GM18505 (cell line): ENCODE measurements around the gene ISCU.
"Not testable (repeated sequence)": the region's sequence is repeated elsewhere in the genome, so short reads cannot be mapped to it uniquely, and the experiment has no call there.

ENCODE experiments used
- ATAC-seq: cut with Tn5 transposase; IDR thresholded peaks from one replicate; pipeline ENCODE4 v1.9.1; 2021; ENCODE audit not compliant: unreplicated experiment
- POLR2A ChIP-seq: IDR thresholded peaks from 4 replicates; pipeline ENCODE4 v1.6.1; 2011; ENCODE audit warnings: borderline replicate concordance; ENCODE audit not compliant: insufficient read depth, insufficient read length; ENCODE audit errors: extremely low read depth

ISCU gene

DNA sequence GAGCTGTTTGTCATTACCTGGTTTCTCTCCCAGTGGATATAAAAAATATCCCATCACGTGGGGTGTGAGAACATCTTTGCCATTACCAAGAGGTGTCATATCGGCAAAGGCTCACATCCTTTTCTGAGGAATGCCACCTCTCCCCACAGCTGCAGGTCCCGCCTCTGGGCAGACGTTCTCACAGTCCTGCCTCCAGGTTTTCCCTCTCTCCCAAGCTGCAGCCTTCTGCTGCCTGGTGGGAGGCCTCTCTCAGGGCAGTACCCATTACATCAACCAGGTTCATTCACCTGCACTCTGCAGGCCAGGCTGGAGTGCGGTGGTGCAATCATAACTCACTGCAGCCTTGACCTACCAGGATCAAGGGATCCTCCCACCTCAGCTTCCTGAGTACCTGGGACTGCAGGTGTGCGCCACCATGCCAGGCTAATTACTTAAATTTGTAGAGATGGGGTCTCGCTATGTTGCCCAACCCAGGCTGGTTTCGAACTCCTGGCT lies 50.4 kb downstream of the ISCU start:
- ATAC-seq: no peak
- TF ChIP-seq POLR2A: no peak

DNA sequence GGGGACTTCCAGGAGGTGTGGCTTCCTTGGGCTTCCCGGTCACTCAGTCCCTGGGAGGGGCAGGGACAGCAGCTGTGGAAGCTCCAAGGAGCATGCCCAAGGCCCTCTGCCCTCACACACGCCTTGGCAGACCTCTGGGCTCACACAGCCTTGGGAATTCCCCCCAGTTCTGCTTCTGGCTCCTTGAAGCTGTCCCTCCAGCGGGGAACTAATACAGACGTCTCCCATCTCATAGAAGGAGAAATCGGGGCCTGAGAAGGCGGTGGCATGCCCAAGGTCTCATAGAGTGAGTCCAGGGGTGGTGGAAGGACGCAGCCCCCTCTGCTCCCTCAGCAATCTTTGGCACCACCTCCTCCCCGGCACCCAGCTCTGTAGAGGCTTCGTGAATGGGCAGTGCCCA lies 51.2 kb downstream of the ISCU start:
- no peak for TF ChIP-seq POLR2A
- ATAC-seq: no peak

DNA sequence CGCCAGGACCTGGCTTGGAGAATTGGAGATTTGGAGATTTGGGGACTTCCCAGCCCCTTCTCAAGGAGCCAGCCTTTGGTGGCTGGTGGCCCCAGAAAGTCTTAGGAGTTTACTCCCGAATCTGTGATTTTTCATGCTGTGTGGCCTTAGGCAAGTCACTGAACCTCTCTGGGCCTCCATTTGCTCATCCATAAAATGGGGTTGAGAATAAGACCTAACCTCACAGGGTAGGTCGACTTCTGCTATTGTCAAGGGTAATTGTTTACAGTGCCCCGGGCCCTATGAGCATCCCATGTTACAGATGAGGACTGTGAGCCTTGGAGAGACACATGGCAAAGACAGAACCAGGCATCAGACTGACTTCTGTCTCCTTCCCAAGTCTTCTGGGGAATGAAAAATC lies 51.6 kb downstream of the ISCU start:
- ATAC-seq: no peak
- TF ChIP-seq POLR2A: no peak

DNA sequence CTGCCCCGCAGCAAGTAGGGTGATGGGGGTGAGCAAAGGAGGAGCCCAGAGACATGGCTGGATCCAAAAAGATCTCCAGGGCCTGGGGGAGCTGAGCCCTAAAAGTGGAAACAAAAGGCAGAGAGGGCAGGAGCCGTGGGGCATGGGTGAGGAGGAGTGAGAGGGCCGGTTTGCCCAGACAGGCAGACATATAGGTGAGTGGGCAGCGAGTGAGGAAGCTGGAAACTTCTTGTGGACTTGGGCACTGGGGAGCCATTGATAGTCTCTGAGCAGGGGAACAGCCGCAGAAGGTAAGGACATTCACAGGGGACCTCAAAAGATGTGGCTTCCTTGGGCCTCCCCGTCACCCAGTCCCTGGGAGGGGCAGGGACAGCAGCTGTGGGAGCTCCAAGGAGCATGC lies 52.2 kb downstream of the ISCU start:
- no peak for ATAC-seq
- TF ChIP-seq POLR2A: no peak

DNA sequence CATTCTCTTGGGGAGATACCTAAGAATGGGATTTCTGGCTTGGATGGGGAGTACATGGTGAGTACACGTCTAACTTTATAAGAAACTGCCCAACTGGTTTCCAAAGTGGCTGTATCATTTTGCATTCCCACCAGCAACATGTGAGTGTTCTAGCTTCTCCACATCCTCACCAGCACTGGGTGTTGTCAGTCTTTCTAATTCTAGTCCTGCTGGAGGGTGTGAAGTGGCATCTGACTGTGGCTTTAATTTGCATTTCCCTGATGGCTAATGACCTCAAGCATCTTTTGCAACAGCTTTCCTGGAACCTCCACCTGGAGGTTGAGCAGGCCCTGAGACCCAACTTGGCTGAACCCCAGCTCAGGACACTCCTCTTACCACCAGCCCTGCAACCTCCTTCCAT lies 53.5 kb downstream of the ISCU start:
- no peak for ATAC-seq
- no peak for TF ChIP-seq POLR2A

DNA sequence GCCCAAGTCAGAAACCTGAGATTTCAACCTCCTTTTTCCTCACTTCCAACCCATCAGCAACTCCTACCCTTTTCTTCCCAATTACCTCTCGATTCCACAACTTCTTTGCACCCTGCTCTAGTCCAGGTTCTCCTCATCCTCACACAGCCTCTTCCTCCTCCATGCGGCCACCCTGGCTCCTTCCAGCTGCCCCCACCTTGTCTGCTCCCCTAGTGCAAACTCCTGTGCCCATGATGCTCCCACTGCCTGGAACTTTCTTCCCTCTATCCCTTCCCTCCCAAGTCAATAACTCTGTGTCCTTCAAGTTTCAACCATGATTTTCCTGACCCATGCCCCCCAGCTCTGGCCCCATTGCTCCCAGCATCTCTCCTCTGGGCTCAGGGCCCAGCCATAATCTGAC lies 54.0 kb downstream of the ISCU start:
- no peak for TF ChIP-seq POLR2A
- no peak for ATAC-seq

DNA sequence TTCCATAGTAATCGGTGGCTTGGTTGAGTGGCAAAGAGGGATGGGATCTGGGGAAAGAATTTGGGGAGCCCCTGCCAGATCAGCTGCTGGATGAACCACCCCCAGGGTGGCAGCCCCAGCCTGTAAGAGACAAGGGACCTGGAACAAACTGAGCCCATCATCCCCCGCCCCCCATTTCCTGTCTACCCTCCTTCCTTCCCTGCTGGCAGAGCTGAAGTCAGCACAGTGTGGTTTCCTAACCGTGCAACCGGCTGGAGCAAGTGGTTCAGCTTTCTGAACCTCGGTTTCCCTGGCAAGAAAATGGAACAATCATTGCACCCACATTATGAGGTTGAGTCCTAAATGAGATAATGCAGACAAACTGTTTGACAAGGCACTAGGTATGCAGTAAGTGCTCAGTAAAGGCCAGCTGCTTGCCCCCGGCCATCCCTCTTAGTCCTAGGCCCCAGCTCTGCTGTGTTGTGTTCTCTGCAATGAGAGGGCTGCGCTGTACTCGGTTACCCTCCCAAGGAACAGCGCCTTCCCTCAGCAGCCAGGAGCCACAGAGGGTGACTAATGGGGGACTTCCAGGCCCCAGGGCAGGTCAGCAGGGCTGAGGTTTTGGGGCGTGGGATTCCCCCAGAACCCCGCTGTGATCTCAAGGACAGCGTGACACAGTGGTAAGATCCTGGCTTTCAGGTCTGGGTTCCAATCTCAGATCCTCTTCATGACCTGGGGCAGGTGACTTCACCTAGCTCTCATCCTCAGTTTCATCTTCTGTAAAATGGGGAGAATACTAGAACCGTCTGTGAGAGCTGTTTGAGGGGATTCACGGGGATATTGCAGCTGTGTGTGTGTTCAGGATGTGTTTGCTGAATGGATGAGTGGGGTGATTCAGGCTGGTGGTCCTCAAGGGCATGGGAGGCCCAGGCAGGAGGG lies 54.8 kb downstream of the ISCU start:
- peak; percentile 40 for TF ChIP-seq POLR2A
- ATAC-seq: peak; percentile 73

DNA sequence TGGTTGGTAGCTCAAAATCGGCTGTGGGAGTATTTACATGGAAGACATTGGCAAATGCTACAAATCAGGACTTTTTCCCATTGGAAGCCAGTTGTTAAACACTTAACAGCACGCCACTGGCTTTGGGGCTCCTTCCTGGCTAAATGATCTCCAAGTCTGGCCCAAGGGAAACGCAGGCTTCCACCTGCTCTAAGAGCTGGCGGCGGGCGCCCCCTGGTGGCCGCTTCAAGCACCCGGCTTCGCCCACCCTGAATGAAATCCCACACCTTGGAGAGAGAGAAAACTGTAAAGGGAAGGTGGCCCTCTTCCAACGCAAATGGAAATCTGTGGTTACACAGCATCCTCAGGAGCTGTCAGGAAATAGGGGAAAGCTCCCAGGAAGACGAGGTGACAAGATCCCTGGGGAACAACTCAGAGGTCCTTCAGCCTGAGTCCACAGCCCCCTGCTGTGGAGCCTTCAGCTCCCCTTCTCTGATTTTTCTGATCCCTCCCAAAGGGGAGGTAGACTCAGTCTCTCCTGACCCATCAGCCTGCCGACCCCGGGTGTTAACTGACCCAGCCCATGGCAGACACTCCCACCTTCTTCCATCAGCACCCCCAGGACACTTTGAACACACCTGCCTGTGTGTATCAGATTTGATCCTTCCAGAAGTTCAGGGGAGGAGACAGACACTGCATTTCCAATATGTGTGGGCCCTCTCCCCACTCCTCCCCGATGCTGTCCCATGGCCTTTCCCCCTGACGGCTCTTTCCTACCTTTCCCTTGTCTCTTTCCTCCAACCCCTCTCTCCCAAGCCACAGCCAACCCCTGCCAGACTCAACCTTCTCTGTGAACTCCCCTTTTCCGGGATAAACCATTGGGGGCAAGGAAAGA lies 55.9 kb downstream of the ISCU start:
- TF ChIP-seq POLR2A: no peak
- peak; percentile 44 for ATAC-seq

DNA sequence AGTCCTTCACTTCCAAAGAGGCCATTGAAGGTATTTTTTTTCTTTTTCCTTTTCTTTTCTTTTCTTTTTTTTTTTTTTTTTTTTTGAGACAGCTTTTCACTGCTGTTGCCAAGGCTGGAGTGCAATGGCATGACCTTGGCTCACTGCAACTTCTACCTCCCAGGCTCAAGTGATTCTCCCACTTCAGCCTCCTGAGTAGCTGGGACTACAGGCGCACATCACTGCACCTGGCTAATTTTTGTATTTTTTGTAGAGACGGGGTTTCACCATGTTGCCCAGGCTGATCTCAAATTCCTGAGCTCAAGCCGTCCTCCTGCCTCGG lies 56.5 kb downstream of the ISCU start:
- ATAC-seq: not testable (repeated sequence)
